ENCODE data around the gene ADAM33.

ADAM33 gene

GRCh38 chr20:3681931-3682781, at the start of gene ADAM33:
Gene ADAM33 (minus strand): TSS chr20:3682010. CDS start chr20:3682004, 6 bp downstream.
- no peak for DNase-seq

- no peak for DNase-seq
Observed at GRCh38 chr20:3730803-3731672, 49.2 kb upstream of the ADAM33 start.

DNA sequence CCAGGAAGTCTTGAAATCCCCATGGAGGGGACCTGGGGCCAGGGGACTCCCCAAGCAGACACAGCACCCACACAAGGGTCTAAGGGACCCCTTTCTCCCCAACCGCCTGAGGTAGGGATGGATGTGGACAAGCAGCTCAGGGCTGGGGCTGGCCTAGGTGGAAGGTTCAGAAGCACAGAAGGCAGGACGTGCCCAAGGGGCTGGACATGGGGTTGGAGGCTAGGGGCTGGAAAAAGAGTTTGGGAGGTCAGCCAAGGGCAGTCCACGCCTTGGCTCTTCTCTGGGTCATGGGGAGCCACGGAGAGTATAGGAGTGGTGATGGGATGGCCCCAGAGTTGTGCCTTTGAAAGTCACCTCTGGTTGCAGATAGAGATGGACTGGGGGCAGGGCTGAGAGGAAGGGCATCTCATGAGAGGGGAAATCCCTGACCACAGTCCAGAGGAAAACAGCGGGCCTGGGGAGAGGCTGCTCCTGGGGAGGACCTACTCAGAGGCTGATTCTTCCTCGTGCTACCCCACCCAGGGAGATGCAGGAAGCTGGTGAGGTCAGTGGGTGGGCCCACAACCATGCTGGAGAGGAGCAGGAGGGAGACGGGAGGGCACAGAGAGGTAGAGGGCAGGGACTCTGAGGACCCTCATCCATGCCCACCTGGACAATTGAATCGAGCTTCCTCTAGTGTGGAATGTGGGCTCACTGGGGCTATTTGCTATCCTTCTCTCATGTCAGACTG, 48.2 kb upstream of the ADAM33 start:
- DNase-seq, result no peak

DNA sequence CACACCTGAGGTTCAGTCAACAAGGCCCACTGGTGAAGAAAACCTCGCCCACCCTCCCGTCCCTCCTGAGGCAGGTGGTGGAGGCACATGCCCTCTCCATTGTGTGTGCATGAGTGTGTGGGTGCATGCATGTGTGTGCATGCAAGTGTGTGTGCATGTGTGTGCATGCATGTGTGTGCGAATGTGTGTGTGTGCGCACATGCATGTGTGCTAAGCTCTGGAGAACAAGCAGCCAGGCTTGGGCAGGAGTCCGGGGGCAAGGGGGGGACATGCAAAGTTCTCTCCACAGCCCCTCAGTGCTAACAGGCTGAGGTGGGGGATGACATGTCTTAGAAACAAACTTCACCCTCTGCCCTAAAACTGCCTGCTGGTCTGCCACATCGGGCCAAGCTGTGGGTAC, 47.6 kb upstream of the ADAM33 start:
- no peak for DNase-seq

DNA sequence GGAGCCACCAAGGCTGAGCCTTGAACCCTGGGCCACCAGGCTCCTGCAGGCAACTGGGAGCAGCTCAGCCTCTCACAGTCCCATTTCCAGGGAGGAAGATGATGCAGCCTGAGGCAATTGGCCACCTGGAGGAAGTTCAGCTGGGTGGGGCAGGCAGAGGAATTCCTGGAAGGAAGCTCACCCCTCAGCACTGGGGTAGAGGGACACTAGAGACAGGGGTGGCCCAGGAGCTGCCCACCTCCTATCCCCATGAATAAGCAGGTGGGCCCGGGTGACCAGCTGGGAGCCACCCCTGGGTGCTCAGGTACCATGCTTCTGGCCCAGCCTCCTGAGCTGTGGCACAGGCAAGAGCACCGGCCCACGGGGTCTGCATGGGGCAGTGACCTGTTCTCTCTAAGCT, 47.1 kb upstream of the ADAM33 start:
- no peak for DNase-seq

- no peak for DNase-seq
Observed at GRCh38 chr20:3728354-3728753, 46.5 kb upstream of the ADAM33 start.

DNA sequence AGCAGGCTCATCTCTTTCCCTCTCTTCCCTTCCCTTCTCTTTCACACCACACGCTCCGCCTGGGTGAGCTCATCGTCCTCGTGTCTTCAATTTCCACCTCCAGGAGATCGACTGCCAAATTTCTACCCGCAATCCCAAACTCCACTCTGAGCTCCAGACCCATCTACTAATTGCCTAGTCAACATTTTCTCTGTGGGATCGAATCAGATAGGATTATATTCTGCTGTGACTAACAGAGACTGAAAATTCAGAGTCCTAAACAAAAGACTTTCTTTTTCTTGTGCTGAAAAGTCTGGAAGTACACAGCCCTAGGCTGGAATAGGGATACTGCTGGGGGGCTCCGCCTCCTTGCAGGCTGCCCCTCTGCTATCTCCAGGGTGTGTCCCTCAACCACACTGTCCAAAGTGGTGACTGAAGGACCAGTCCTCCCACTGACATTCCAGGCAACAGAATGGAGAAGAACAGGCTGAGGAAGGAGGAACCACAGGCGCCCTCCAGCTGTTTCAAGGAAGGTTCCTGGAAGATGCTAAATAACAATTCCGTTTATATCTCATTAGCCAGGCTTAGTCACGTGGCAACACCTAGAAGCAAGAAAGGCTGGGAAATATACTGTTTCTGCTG, 45.7 kb upstream of the ADAM33 start:
- no peak for DNase-seq

DNA sequence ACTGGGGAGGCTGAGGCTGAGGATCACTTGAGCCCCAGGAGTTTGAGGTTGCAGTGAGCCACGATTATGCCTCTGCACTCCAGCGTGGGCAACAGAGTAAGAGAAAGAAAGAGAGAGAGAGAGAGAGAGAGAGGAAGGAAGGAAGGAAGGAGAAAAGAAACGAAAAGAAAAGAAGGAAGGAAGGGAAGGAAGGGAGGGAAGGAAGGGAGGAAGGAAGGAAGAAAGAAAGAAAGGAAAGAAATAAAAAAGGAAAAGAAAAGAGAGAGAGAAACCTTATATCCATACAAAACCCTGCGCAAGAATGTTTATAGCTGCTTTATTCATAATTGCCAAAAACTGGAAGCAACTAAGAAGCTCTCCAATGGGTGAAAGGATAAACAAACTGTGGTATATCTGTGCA, 42.5 kb upstream of the ADAM33 start:
- DNase-seq, result no peak

DNA sequence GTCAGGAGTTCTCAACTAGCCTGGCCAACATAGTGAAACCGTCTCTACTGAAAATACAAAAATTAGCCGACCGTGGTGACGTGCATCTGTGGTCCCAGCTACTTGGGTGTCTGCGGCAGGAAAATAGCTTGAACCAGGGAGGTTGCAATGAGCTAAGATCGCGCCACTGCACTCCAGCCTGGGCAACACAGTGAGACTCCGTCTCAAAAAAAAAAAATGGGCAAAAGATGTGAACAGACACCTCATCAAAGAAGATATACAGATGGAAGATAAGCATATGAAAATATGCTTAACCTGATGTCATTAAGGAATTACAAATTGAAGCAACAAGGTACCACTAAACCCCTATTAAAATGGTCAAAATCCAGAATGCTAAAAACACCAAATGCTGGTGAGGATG, 41.5 kb upstream of the ADAM33 start:
- no peak for DNase-seq

DNA sequence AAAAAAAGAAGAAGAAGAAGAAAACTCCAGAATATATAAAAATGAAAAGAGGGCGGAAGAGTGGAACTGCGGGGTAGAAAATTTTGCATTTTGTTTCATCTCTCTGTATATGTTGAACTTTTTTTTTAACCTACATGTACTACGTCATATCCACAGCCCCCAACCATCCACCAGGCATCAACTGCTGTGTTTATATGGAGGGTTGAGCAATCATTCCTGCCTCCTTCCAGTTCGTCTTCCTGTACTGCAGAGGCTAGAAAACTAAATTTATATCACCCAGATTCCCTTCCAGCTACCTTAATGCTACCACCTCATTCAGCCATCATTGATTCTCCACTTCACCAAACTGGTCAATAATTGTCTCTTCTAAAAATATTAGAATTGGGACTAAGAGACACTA, 40.1 kb upstream of the ADAM33 start:
- DNase-seq, result no peak

DNA sequence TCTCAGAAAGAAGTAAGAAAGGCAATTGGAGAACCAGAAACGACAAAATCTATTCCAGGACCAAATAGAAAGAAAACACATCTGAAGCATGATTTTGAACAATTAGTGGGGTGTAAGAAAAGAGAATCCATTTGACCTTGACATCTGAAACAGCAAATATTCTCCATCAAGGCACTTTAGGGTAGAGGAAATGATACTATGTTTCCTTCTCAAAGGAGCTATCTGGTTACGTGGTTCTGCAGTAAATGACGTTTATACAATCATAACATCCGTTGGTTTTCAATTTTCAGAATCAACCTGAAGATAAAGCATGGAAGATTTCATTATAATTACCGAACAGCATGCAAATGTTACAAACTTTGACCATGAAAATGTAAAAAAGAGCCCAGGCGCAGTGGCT, 38.8 kb upstream of the ADAM33 start:
- no peak for DNase-seq

DNA sequence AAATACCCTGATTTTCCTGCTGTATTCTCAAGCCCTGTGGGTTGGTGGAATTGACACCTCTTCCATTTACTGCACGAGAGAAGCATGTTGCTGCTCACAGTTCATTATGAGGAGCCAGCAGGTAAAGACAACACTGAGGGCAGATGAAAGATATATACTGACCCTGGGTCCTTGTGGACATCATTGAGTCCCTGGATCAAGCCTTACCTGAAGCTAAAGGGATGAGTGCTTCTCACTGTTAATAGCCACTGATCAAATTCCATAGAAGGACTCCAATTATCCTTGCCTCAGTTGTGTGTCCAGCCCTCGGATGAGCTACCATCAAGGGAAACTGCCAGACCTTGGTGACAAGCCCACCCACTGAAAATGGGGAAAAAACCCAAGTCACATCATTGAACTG, 38.3 kb upstream of the ADAM33 start:
- no peak for DNase-seq

DNA sequence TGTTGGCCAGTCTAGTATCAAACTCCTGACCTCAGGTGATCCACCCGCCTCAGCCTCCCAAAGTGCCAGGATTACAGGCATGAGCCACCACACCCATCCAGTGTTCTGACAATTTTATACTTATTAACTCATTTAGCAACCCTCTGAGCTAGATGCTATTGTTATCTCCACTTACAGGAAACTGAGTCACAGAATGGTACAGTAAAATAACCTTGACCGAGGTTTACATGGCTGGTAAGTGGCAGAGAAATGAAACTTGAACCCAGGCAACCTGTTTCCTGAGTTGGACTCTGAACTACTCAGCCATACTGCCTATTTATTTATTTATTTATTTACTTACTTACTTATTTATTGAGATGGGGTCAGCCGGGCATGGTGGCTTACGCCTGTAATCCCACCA, 37.2 kb upstream of the ADAM33 start:
- DNase-seq, result no peak

GRCh38 chr20:3716195-3716834, 34.5 kb upstream of the ADAM33 start:
- peak; percentile 70 for DNase-seq

DNA sequence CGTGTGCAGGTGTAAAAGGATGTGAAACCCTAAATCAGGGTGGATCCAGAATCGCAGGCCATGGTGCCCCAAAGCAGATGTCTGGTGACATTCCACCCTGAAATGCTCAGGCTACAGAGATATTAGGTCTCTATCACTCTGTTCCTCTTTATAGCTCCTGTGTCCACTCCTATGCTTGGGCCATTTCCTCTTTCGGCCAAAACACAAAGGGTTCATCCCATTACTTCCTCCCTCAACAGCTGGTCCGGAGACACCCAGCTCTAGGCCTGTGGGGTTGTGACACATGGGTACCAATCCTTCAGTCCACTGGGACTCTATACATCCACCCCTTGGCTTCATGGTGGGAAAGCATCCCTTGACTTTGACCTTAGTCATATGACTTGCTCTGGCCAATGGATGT, 32.3 kb upstream of the ADAM33 start:
- no peak for DNase-seq

DNA sequence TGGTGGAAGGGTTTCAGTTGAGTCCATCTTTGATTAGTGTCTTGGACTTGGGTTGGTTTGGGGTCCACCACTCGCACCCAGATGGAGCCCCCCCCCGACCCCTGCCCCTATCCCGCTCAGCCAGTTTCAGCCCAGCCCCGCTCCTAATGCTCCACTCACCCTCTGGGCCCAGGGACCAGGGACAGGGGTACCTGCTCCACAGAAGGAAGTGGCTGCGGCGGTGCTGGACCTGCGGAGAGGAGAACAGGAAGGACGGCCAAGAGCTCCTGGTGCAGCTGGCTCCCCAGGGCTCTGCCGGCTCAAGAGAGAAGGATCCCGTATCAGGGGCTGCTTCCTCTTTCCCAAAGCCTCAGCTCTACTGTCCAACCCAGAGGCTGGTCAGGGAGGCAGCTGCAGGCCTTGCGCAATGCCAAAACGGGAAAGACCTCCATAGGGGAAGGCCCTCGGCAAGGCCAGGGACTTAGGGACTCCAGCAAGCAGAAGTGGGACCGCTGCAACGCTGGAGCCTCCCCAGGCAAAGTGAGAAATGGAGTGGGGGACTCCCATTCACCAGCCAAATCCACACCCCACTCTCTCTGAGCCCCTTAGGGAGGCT, 30.6 kb upstream of the ADAM33 start, which contains the start of gene SIGLEC1:
Gene SIGLEC1, minus strand, starts transcription at position 322 of the 595 bp plus-strand sequence. CDS start 5,472 bp downstream, outside the sequence.
- DNase-seq, result no peak

GRCh38 chr20:3711484-3711941, 29.7 kb upstream of the ADAM33 start:
- no peak for DNase-seq

GRCh38 chr20:3710703-3711483, 29.1 kb upstream of the ADAM33 start:
- peak; percentile 91 for DNase-seq

- no peak for DNase-seq
Observed at GRCh38 chr20:3710011-3710466, 28.2 kb upstream of the ADAM33 start.

DNA sequence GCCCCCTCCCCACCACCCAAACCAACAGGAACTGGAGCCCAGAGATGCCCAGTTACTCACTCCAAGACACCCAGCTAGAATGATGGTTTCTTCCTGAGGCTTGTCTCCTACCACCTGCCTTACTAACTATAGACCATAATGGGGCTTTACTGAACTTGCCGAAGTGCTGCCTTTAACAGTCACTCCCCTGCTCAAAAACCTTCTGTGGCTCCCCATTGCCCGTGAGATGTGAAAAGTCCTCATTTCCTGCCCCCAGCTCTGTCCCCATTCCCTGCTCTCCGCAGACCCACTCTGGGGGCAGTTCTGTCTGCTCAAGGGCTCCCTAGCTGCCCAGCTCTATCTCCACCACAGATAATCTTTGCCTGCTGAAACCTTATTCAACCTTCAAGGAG, 25.7 kb upstream of the ADAM33 start:
- DNase-seq, result no peak
